ENCODE measurements around the gene NUFIP2.
"Not testable (repeated sequence)": the region's sequence is repeated elsewhere in the genome, so short reads cannot be mapped to it uniquely, and the experiment has no call there.

NUFIP2 gene

GRCh38 chr17:29283496-29283895 lies 10.5 kb downstream of the NUFIP2 start:
- TF ChIP-seq CTCF (IDR thresholded peaks at IDR 0.05; ENCODE audit: extremely low read depth, insufficient read depth, missing control alignments): no peak

GRCh38 chr17:29279397-29280070 lies 14.4 kb downstream of the NUFIP2 start:
- TF ChIP-seq CTCF (IDR thresholded peaks at IDR 0.05; ENCODE audit: extremely low read depth, insufficient read depth, missing control alignments): no peak
- no peak for DNase-seq (ENCODE audit: low spot score)
- in situ Hi-C loops (cut with MboI; ENCODE audit: low pct_unique_long_range_greater_than_20kb, low sequenced_read_pairs, unreplicated experiment): no loop called here

More at GRCh38 chr17:29283496-29283895, 10.5 kb downstream of the NUFIP2 start:
- in situ Hi-C loops (cut with MboI; ENCODE audit: low pct_unique_long_range_greater_than_20kb, low sequenced_read_pairs, unreplicated experiment): no loop called here
- DNase-seq (ENCODE audit: low spot score): no peak

DNA sequence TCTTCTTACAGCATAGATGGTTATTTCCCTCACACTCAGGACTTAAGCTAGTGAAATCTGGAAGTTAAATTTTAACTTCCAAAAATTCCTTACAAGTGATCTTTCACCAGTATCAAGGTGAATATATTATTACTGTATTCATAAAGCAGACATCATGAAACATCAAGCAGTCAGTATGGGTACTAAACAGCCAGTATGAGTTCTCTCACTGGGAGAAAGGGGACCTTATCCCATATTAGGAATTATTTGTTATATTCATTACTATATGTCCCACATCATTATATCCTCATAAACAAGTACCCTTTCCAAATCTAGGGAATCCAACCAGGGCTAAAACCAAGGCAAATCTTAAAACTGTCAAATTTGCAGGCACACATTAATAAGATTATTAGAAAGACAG lies 15.3 kb downstream of the NUFIP2 start:
- in situ Hi-C loops (cut with MboI; ENCODE audit: low pct_unique_long_range_greater_than_20kb, low sequenced_read_pairs, unreplicated experiment): no loop called here
- TF ChIP-seq CTCF (IDR thresholded peaks at IDR 0.05; ENCODE audit: extremely low read depth, insufficient read depth, missing control alignments): no peak

GRCh38 chr17:29273924-29274323 lies 20.0 kb downstream of the NUFIP2 start:
- in situ Hi-C loops (cut with MboI; ENCODE audit: low pct_unique_long_range_greater_than_20kb, low sequenced_read_pairs, unreplicated experiment): no loop called here
- TF ChIP-seq CTCF (IDR thresholded peaks at IDR 0.05; ENCODE audit: extremely low read depth, insufficient read depth, missing control alignments): no peak
- no peak for DNase-seq (ENCODE audit: low spot score)

More for the DNA sequence above, 15.3 kb downstream of the NUFIP2 start:
- no peak for DNase-seq (ENCODE audit: low spot score)

DNA sequence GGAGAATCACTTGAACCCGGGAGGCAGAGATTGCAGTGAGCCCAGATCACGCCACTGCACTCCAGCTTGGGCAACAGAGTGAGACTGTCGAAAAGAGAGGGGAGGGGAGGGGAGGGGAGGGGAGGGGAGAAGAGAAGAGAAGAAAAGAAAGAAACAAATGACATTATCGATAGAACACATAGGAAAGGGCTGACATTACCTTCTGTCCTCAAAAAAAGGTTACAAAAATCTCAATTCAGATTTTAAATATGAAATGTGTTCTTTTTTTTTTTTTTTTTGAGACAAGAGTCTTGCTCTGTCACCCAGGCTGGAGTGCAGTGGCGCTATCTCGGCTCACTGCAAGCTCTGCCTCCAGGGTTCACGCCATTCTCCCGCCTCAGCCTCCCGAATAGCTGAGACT lies 22.0 kb downstream of the NUFIP2 start:
- DNase-seq (ENCODE audit: low spot score); in situ Hi-C loops (cut with MboI; ENCODE audit: low pct_unique_long_range_greater_than_20kb, low sequenced_read_pairs, unreplicated experiment): not testable (repeated sequence)

GRCh38 chr17:29263916-29264315 lies 30.0 kb downstream of the NUFIP2 start:
- no peak for TF ChIP-seq CTCF (IDR thresholded peaks at IDR 0.05; ENCODE audit: extremely low read depth, insufficient read depth, missing control alignments)
- DNase-seq (ENCODE audit: low spot score): no peak
- in situ Hi-C loops (cut with MboI; ENCODE audit: low pct_unique_long_range_greater_than_20kb, low sequenced_read_pairs, unreplicated experiment): no loop called here

- no peak for DNase-seq (ENCODE audit: low spot score)
- in situ Hi-C loops (cut with MboI; ENCODE audit: low pct_unique_long_range_greater_than_20kb, low sequenced_read_pairs, unreplicated experiment): no loop called here
Measured at GRCh38 chr17:29257756-29258155, 36.2 kb downstream of the NUFIP2 start.

More at GRCh38 chr17:29257756-29258155, 36.2 kb downstream of the NUFIP2 start:
- no peak for TF ChIP-seq CTCF (IDR thresholded peaks at IDR 0.05; ENCODE audit: extremely low read depth, insufficient read depth, missing control alignments)

All from GM13977 (cell line).